HG02981 (cell line): Measurements from ENCODE around the gene DPH1.

Source experiments
- ATAC-seq: cut with Tn5 transposase; IDR thresholded peaks from one replicate; pipeline ENCODE4 v1.9.1; 2021; ENCODE audit warnings: mild to moderate bottlenecking, moderate library complexity; ENCODE audit not compliant: unreplicated experiment

DPH1 gene

GRCh38 chr17:2060681-2061440 is 30.9 kb downstream of the DPH1 start:
- ATAC-seq: no peak

GRCh38 chr17:2061441-2061958 is 31.5 kb downstream of the DPH1 start:
- no peak for ATAC-seq

- no peak for ATAC-seq
These were observed 32.7 kb downstream of the DPH1 start for GRCh38 chr17:2062571-2063183.

GRCh38 chr17:2063261-2064146 is 33.6 kb downstream of the DPH1 start:
- ATAC-seq: no peak

- no peak for ATAC-seq
These were observed 34.2 kb downstream of the DPH1 start for GRCh38 chr17:2064147-2064489.

- ATAC-seq: no peak
These were observed 34.6 kb downstream of the DPH1 start for GRCh38 chr17:2064520-2064971.

GRCh38 chr17:2064980-2065785 is 35.2 kb downstream of the DPH1 start:
- no peak for ATAC-seq

GRCh38 chr17:2065949-2066400 is 36.0 kb downstream of the DPH1 start:
- no peak for ATAC-seq

- no peak for ATAC-seq
These were observed 37.2 kb downstream of the DPH1 start for GRCh38 chr17:2067048-2067561.

GRCh38 chr17:2067608-2068024 is 37.7 kb downstream of the DPH1 start:
- no peak for ATAC-seq

- no peak for ATAC-seq
These were observed 38.1 kb downstream of the DPH1 start for GRCh38 chr17:2068031-2068518.

- no peak for ATAC-seq
These were observed 38.6 kb downstream of the DPH1 start for GRCh38 chr17:2068519-2069051.

- ATAC-seq: peak; percentile 77
These were observed 40.5 kb downstream of the DPH1 start for GRCh38 chr17:2070241-2071023.

- ATAC-seq: no peak
These were observed 41.1 kb downstream of the DPH1 start for GRCh38 chr17:2071024-2071385.

- ATAC-seq: no peak
These were observed 41.7 kb downstream of the DPH1 start for GRCh38 chr17:2071455-2072281.

GRCh38 chr17:2074919-2075318 is 45.0 kb downstream of the DPH1 start:
- no peak for ATAC-seq

- no peak for ATAC-seq
These were observed 45.6 kb downstream of the DPH1 start for GRCh38 chr17:2075336-2076086.
